Sigmoid colon (tissue), 4 donors: ENCODE results near the gene CNNM2.

Source experiments
- CTCF ChIP-seq, 4 experiments: fragments of 450-650 bp in 3 of 4; fragments of 200-600 bp in 1 of 4; IDR thresholded peaks; one replicate each; pipeline ENCODE4 v1.5.1; 2016 to 2019; ENCODE audit warnings: antibody characterized with exemption in 4 of 4, mild to moderate bottlenecking in 3 of 4, moderate library complexity in 2 of 4
- POLR2AphosphoS5 ChIP-seq, 4 donors: sonication (generic); formaldehyde crosslinking; IDR thresholded peaks; one replicate each; pipeline ENCODE4 v1.6.1; 2017; ENCODE audit warnings: antibody characterized with exemption in 4 of 4

GRCh38 chr10:102878629-102879028 is 39.5 kb upstream of the CNNM2 start:
- no peak for TF ChIP-seq POLR2AphosphoS5 (IDR thresholded peaks at IDR 0.05)
- TF ChIP-seq CTCF (IDR thresholded peaks at IDR 0.05), result no peak
